Adrenal gland (tissue), 12 donors: ENCODE results near the gene MARF1. TPM values are rescaled to one million over a fixed set of nuclear protein-coding genes. Genes with fewer than 3 reads are reported as not detected.

Experiments
- DNase-seq, 7 donors: peaks; one replicate each; pipeline ENCODE4 v3.0.0-alpha.2; 2019 to 2020
- H3K27ac ChIP-seq, 5 donors: fragments of 200-600 bp; sonication (generic) in 4 of 5; 1 replicate in 3 of 5; 2 replicates in 2 of 5; pipeline versions ENCODE4 v1.5.1 to v1.8.0; 2016 to 2020; ENCODE audit warnings: mild to moderate bottlenecking in 1 of 5
- H3K27me3 ChIP-seq: fragments of 200-600 bp; 2 replicates; pipeline ENCODE4 v1.8.0; 2021
- H3K36me3 ChIP-seq, 2 donors: fragments of 200-600 bp; replicated peaks in 1 of 2; 1 replicate in 1 of 2; 2 replicates in 1 of 2; pipeline versions ENCODE4 v1.5.1 to v1.8.0; 2018 to 2022
- H3K4me1 ChIP-seq, 2 donors: fragments of 200-600 bp; replicated peaks in 1 of 2; 1 replicate in 1 of 2; 2 replicates in 1 of 2; pipeline versions ENCODE4 v1.5.1 to v1.8.0; 2018 to 2021
- H3K4me3 ChIP-seq, 4 donors: fragments of 200-600 bp; sonication (generic) in 3 of 4; one replicate each; pipeline ENCODE4 v1.5.1; 2016 to 2018
- H3K9me3 ChIP-seq, 3 donors: fragments of 200-600 bp; sonication (generic) in 1 of 3; replicated peaks in 1 of 3; 1 replicate in 2 of 3; 2 replicates in 1 of 3; pipeline versions ENCODE4 v1.5.1 to v1.8.0; 2016 to 2021
- CTCF ChIP-seq, 6 experiments: fragments of 450-650 bp in 4 of 6; fragments of 200-600 bp in 2 of 6; sonication (generic) in 1 of 6; IDR thresholded peaks; 1 replicate in 5 of 6; 2 replicates in 1 of 6; pipeline versions ENCODE4 v1.5.1 to v1.8.0; 2016 to 2021; ENCODE audit warnings: antibody characterized with exemption in 6 of 6, mild to moderate bottlenecking in 2 of 6, moderate library complexity in 1 of 6
- POLR2A ChIP-seq, 2 donors: fragments of 450-650 bp; IDR thresholded peaks; one replicate each; pipeline ENCODE4 v1.6.1; 2017; ENCODE audit warnings: antibody characterized with exemption in 2 of 2, mild to moderate bottlenecking in 2 of 2, moderate library complexity in 1 of 2
- WGBS, 4 donors: extraction: QIAGEN DNeasy Blood & Tissue Kit in 2 of 4; methylation state at CpG; one replicate each; pipeline versions ENCODE4 v1.1.5 to v1.1.7; 2013 to 2017; 5-methylcytosine and 5-hydroxymethylcytosine counted together
- intact Hi-C, 2 donors: fragments of 100-400 bp; cut with DNase I; formaldehyde crosslinking; loops; one replicate each; pipeline versions ENCODE4 v1.14.1 to v1.15.0; 2022 to 2023
- polyA plus RNA-seq, 3 donors: library from polyadenylated mRNA; stranded (reverse); fragments of 200-250 nt in 2 of 3; fragments of 350-450 nt in 1 of 3; fragmentation: Illumina TruSeq in 1 of 3; extraction: RNeasy Lipid Tissue Mini Kit (QIAGEN cat#74804) in 1 of 3; gene quantifications; one replicate each; pipeline ENCODE4 v1.2.3, GENCODE V29; 2013 to 2014
- total RNA-seq, 9 donors: library from RNA; depleted of rRNA in 4 of 9; stranded (reverse); fragments of >200 nt in 4 of 9; fragments of 120-200 nt in 1 of 9; fragmentation: NEBNext Ultra II Directional in 1 of 9; extraction: Animal tissue kit (Norgen Biotek cat#: 25700) in 1 of 9; gene quantifications; one replicate each; pipeline versions ENCODE4 v1.1.0 to v1.2.4, GENCODE V29; 2013 to 2023
- donor health status: healthy with polysubstance abuse.
- donor health status: Bipolar disorder and iron deficiency.
- donor health status: DM: yes; HTN: yes; CAD: no.
- donor health status: DM: no; HTN: no; CAD: no.
- donor health status: DM: no; HTN: no; CAD: no.
- donor health status: DM: yes; HTN: yes; CAD: no.

The MARF1 gene
- total and polyA plus RNA-seq, 12 donors: 13.2 to 77.9 (median 34.2) TPM

- Histone ChIP-seq H3K4me1 (peaks cover 10 to 25% of the 10 kb centered on the region in 2 donors), H3K27me3 (no peaks in the 10 kb centered on the region), H3K36me3 (peaks cover 0 to 4% of the 10 kb centered on the region in 2 donors), H3K4me3 (peak overlapping the region in 2 of 4 donors; percentile 54 to 97), H3K27ac (peak overlapping the region in 4 of 5 donors; percentile 94 to 99 (median 96)), H3K9me3 (no peaks in the 10 kb centered on the region)
- DNase-seq: no peak
- intact Hi-C loops: no loop called here
- peak in 1 of 6 experiments; percentile 1 for TF ChIP-seq CTCF (IDR thresholded peaks at IDR 0.05)
- TF ChIP-seq POLR2A (IDR thresholded peaks at IDR 0.05): no peak
- WGBS, 4 donors: 14 to 23% (median 19%) methylated on average over 4 of the region's 4 CpGs
Observed at GRCh38 chr16:15643946-15644250, 944 bp upstream of the MARF1 start.

GRCh38 chr16:15642557-15643047 is 352 bp downstream of the MARF1 start:
- H3K27me3 ChIP-seq: no peaks in the 10 kb centered on the region
- peaks cover 0 to 17% of the 10 kb centered on the region in 2 donors for H3K36me3 ChIP-seq
- H3K27ac ChIP-seq: peak overlapping the region; percentile 52 to 99 (median 95)
- no peaks in the 10 kb centered on the region for H3K9me3 ChIP-seq
- H3K4me3 ChIP-seq: peak overlapping the region; percentile 46 to 97 (median 58)
- H3K4me1 ChIP-seq: peaks cover 10 to 25% of the 10 kb centered on the region in 2 donors
- DNase-seq: peak; percentile 62 to 84 (median 67)
- intact Hi-C loops: no loop called here
- no peak for TF ChIP-seq POLR2A (IDR thresholded peaks at IDR 0.05)
- peak; percentile 6 to 41 (median 28) for TF ChIP-seq CTCF (IDR thresholded peaks at IDR 0.05)
- WGBS, 4 donors: 0 to 1% (median 0%) methylated on average over 9 to 23 of the region's 23 CpGs

- Histone ChIP-seq H3K4me1 (peaks cover 10 to 25% of the 10 kb centered on the region in 2 donors), H3K27me3 (no peaks in the 10 kb centered on the region), H3K4me3 (peak overlapping the region in 3 of 4 donors; percentile 54 to 97 (median 62)), H3K36me3 (peaks cover 0 to 24% of the 10 kb centered on the region in 2 donors), H3K9me3 (no peaks in the 10 kb centered on the region), H3K27ac (peak overlapping the region in 3 of 5 donors; percentile 94 to 99 (median 95))
- no peak for DNase-seq
- intact Hi-C loops: no loop called here
- no peak for TF ChIP-seq CTCF (IDR thresholded peaks at IDR 0.05)
- TF ChIP-seq POLR2A (IDR thresholded peaks at IDR 0.05): no peak
- 19 to 24% (median 21%) methylated on average over 15 of the region's 15 CpGs for WGBS, 4 donors
Observed at GRCh38 chr16:15641753-15642556, 999 bp downstream of the MARF1 start.

GRCh38 chr16:15640966-15641365 is 2.0 kb downstream of the MARF1 start:
- intact Hi-C loops: no loop called here
- H3K4me3 ChIP-seq: no peak overlapping the region
- H3K4me1 ChIP-seq: peaks cover 10 to 25% of the 10 kb centered on the region in 2 donors
- no peak for DNase-seq
- H3K27ac ChIP-seq: no peak overlapping the region
- peaks cover 0 to 33% of the 10 kb centered on the region in 2 donors for H3K36me3 ChIP-seq
- no peak for TF ChIP-seq POLR2A (IDR thresholded peaks at IDR 0.05)
- TF ChIP-seq CTCF (IDR thresholded peaks at IDR 0.05): no peak
- no peaks in the 10 kb centered on the region for H3K9me3 ChIP-seq
- no peaks in the 10 kb centered on the region for H3K27me3 ChIP-seq
- WGBS, 4 donors: 78 to 88% (median 86%) methylated on average over 4 of the region's 4 CpGs
